Endodermal cell (in vitro differentiated cells): ENCODE results near the gene FBXO30. TPM values are rescaled to one million over a fixed set of nuclear protein-coding genes. Genes with fewer than 3 reads are reported as not detected.

Source experiments
- DNase-seq: peaks from one replicate; pipeline ENCODE4 v3.0.0-alpha.2; 2017
- H3K27ac ChIP-seq: 2 replicates; pipeline ENCODE4 v1.5.1; 2013; ENCODE audit warnings: mild to moderate bottlenecking, low read depth, low read length, moderate library complexity
- H3K27me3 ChIP-seq: 2 replicates; pipeline ENCODE4 v1.6.1; 2013; ENCODE audit warnings: mild to moderate bottlenecking, low read length, moderate library complexity; ENCODE audit not compliant: insufficient read depth, control insufficient read depth, poor library complexity, severe bottlenecking
- H3K36me3 ChIP-seq: 2 replicates; pipeline ENCODE4 v1.7.0; 2013; ENCODE audit warnings: mild to moderate bottlenecking, low read length, moderate library complexity; ENCODE audit not compliant: control insufficient read depth, insufficient read depth
- H3K4me1 ChIP-seq: one replicate; pipeline ENCODE4 v1.7.0; 2013; ENCODE audit warnings: low read length; ENCODE audit not compliant: control insufficient read depth, insufficient read depth
- H3K4me3 ChIP-seq: 2 replicates; pipeline ENCODE4 v1.5.1; 2013; ENCODE audit warnings: mild to moderate bottlenecking, low read length, moderate library complexity
- H3K9ac ChIP-seq: 2 replicates; pipeline ENCODE4 v1.6.1; 2013; ENCODE audit warnings: mild to moderate bottlenecking, low read length, moderate library complexity; ENCODE audit not compliant: poor library complexity, severe bottlenecking; ENCODE audit errors: extremely low read depth
- H3K9me3 ChIP-seq: 2 replicates; pipeline ENCODE4 v1.6.1; 2013; ENCODE audit warnings: mild to moderate bottlenecking, low read length, moderate library complexity; ENCODE audit not compliant: control insufficient read depth
- H3K27ac Mint-ChIP-seq: 2 replicates; pipeline ENCODE4 v1.8.0; 2020; ENCODE audit warnings: mixed read lengths
- H3K27me3 Mint-ChIP-seq: 2 replicates; pipeline ENCODE4 v1.8.0; 2021; ENCODE audit warnings: mild to moderate bottlenecking, mixed read lengths; ENCODE audit not compliant: insufficient read depth
- H3K36me3 Mint-ChIP-seq: 2 replicates; pipeline ENCODE4 v1.8.0; 2020; ENCODE audit warnings: low read depth, mixed read lengths
- H3K4me1 Mint-ChIP-seq: 2 replicates; pipeline ENCODE4 v1.8.0; 2020; ENCODE audit warnings: mixed read lengths
- H3K4me3 Mint-ChIP-seq: 2 replicates; pipeline ENCODE4 v1.8.0; 2020; ENCODE audit warnings: mild to moderate bottlenecking, moderate library complexity, mixed read lengths
- H3K9me3 Mint-ChIP-seq: 2 replicates; pipeline ENCODE4 v1.8.0; 2020; ENCODE audit warnings: mild to moderate bottlenecking, mixed read lengths
- WGBS, 2 experiments: methylation state at CpG; one replicate each; pipeline versions ENCODE4 v1.1.5 to v1.1.7; 2013; ENCODE audit warnings: missing lambda C conversion rate in 2 of 2, mixed read lengths in 1 of 2; ENCODE audit not compliant: insufficient coverage in 1 of 2, insufficient read length in 1 of 2; 5-methylcytosine and 5-hydroxymethylcytosine counted together
- total RNA-seq, 2 donors: library from RNA; stranded (reverse); fragmentation: NEBNext Ultra II Directional in 1 of 2; extraction: Animal tissue kit (Norgen Biotek cat#: 25700) in 1 of 2; gene quantifications; 2 replicates in 1 of 2; 3 replicates in 1 of 2; pipeline ENCODE4 v1.2.1, GENCODE V29; 2021
- TF ChIP-seq, protein P1 (sequence below): fragments of 200-600 bp; sonication (generic); conservative IDR thresholded peaks from 2 replicates; pipeline ENCODE4 v1.5.0; 2021; ENCODE audit warnings: antibody characterized with exemption, mild to moderate bottlenecking

The FBXO30 gene
- total RNA-seq, 2 donors from 2014 or later: 17.8 to 17.9 TPM

DNA sequence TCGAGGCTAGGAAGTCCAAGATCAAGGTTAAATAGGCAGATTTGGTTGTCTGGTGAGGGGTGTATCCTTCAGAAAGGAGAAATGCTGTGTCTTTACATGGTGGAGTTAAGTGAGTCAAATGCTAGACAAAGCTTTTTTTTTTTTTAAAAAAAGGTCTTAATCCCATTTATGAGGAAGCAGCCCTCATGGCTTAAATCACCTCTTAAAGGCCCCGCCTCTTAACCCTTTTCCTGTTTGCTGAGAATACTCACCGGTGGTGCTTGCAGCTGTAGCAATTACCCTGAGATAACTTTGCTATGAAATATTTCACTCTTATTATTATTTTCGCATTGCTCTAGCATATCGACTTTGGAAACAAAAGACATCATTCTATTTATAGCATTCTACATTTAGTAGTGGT is 30.8 kb downstream of the FBXO30 start:
- no peaks in the 10 kb centered on the region for H3K4me1 Mint-ChIP-seq
- H3K36me3 Mint-ChIP-seq: peaks cover 49% of the 10 kb centered on the region
- Histone ChIP-seq H3K36me3 (peaks cover 9% of the 10 kb centered on the region), H3K9ac (no peak overlapping the region), H3K4me3 (no peak overlapping the region), H3K4me1 (peaks cover 3% of the 10 kb centered on the region), H3K9me3 (peaks cover 27% of the 10 kb centered on the region), H3K27me3 (no peaks in the 10 kb centered on the region), H3K27ac (no peak overlapping the region)
- TF ChIP-seq, protein P1, sequence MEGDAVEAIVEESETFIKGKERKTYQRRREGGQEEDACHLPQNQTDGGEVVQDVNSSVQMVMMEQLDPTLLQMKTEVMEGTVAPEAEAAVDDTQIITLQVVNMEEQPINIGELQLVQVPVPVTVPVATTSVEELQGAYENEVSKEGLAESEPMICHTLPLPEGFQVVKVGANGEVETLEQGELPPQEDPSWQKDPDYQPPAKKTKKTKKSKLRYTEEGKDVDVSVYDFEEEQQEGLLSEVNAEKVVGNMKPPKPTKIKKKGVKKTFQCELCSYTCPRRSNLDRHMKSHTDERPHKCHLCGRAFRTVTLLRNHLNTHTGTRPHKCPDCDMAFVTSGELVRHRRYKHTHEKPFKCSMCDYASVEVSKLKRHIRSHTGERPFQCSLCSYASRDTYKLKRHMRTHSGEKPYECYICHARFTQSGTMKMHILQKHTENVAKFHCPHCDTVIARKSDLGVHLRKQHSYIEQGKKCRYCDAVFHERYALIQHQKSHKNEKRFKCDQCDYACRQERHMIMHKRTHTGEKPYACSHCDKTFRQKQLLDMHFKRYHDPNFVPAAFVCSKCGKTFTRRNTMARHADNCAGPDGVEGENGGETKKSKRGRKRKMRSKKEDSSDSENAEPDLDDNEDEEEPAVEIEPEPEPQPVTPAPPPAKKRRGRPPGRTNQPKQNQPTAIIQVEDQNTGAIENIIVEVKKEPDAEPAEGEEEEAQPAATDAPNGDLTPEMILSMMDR: no peak
- peaks cover 4% of the 10 kb centered on the region for H3K9me3 Mint-ChIP-seq
- H3K27me3 Mint-ChIP-seq: no peaks in the 10 kb centered on the region
- H3K4me3 Mint-ChIP-seq: no peak overlapping the region
- no peak for DNase-seq
- WGBS, 2 experiments: 92 to 93% methylated on average over 2 to 5 of the region's 5 CpGs
- H3K27ac Mint-ChIP-seq: no peak overlapping the region

DNA sequence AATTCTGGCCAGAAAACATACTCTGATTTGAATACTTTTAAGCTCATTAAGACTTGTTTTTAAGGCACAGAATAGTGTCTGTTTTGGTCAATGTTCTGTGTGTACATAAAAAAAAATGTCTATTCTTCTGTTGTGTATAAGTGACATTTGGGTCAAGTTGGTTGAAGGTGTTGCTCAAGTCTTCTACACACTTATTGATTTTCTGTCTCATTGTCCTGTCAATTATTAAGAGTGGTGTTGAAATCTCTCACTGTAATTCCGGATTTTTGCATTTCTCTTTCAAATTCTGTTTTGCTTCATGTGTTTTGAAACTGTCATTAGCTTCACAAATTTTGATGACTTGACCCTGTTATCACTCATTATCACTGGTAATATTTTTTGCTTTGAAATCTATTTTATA is 41.7 kb downstream of the FBXO30 start:
- WGBS, 2 experiments: no CpG with 5 or more reads among the region's 1 CpG
- Histone ChIP-seq H3K4me1 (peaks cover 5% of the 10 kb centered on the region), H3K9me3 (peaks cover 8% of the 10 kb centered on the region), H3K9ac (no peak overlapping the region), H3K36me3 (no peaks in the 10 kb centered on the region), H3K27me3 (no peaks in the 10 kb centered on the region), H3K27ac (no peak overlapping the region), H3K4me3 (no peak overlapping the region)
- DNase-seq: no peak
- Mint-ChIP-seq H3K4me3 (no peak overlapping the region), H3K4me1 (no peaks in the 10 kb centered on the region), H3K27me3 (peaks cover 5% of the 10 kb centered on the region), H3K27ac (no peak overlapping the region), H3K9me3 (peaks cover 23% of the 10 kb centered on the region), H3K36me3 (peaks cover 4% of the 10 kb centered on the region)
- TF ChIP-seq, protein P1: no peak

DNA sequence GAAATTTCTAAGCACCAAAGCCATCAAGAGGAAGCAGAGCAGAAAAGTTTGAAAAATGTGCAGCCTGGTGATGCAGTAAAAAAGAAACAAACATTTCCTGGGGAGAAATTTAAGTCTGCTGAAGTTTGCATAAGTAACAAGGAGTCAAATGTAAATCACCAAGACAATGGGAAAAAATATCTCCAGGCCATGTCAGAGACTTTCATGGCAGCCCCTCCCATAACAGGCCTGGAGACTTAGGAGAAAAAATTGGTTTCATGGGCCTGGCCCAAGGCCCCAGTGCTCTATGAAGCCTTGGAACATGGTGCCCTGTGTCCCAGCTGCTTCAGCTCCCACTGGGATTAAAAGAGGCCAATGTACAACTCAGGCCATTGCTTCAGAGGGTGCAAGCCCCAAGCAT is 49.1 kb downstream of the FBXO30 start:
- peaks cover 2% of the 10 kb centered on the region for H3K36me3 Mint-ChIP-seq
- no peaks in the 10 kb centered on the region for H3K4me1 Mint-ChIP-seq
- TF ChIP-seq, protein P1: no peak

More for the DNA sequence above, 49.1 kb downstream of the FBXO30 start:
- no peak overlapping the region for H3K27ac Mint-ChIP-seq
- no peaks in the 10 kb centered on the region for H3K27me3 Mint-ChIP-seq
- H3K4me3 Mint-ChIP-seq: no peak overlapping the region
- peaks cover 5% of the 10 kb centered on the region for H3K9me3 Mint-ChIP-seq
- no peak overlapping the region for H3K27ac ChIP-seq
- H3K4me3 ChIP-seq: no peak overlapping the region
- H3K36me3 ChIP-seq: no peaks in the 10 kb centered on the region
- no peak overlapping the region for H3K9ac ChIP-seq
- no peaks in the 10 kb centered on the region for H3K4me1 ChIP-seq
- DNase-seq: no peak
- H3K27me3 ChIP-seq: no peaks in the 10 kb centered on the region
- H3K9me3 ChIP-seq: no peaks in the 10 kb centered on the region
